HepG2 (cell line): ENCODE measurements around the gene SQSTM1. TPM values are rescaled to one million over a fixed set of nuclear protein-coding genes. Genes with fewer than 3 reads are reported as not detected.

ENCODE experiments used
- ATAD3A ChIP-seq: sonication (generic); formaldehyde crosslinking; IDR thresholded peaks from 2 replicates; pipeline ENCODE4 v1.4.0; 2020; ENCODE audit warnings: missing genetic modification reagents
- HHEX ChIP-seq: IDR thresholded peaks from 2 replicates; pipeline ENCODE4 v1.6.1; 2016; ENCODE audit warnings: control low read depth
- KDM1A ChIP-seq: IDR thresholded peaks from 2 replicates; pipeline ENCODE4 v1.6.1; 2016; ENCODE audit warnings: missing compliant biosample characterization
- KDM3A ChIP-seq: IDR thresholded peaks from 2 replicates; pipeline ENCODE4 v1.6.1; 2018; ENCODE audit warnings: low read depth, missing compliant biosample characterization
- KDM5A ChIP-seq: fragments of 200-600 bp; sonication (generic); IDR thresholded peaks from 2 replicates; pipeline ENCODE4 v1.7.0; 2018; ENCODE audit warnings: antibody characterized with exemption, mild to moderate bottlenecking, low read length, borderline replicate concordance
- MLLT10 ChIP-seq: sonication (generic); formaldehyde crosslinking; IDR thresholded peaks from 2 replicates; pipeline ENCODE4 v1.4.0; 2020; ENCODE audit warnings: missing genetic modification reagents
- RORA ChIP-seq: sonication (generic); formaldehyde crosslinking; IDR thresholded peaks from 2 replicates; pipeline ENCODE4 v1.5.0; 2020; ENCODE audit warnings: mild to moderate bottlenecking, missing genetic modification reagents, moderate library complexity
- SMAD1 ChIP-seq: sonication (generic); formaldehyde crosslinking; IDR thresholded peaks from 2 replicates; pipeline ENCODE4 v1.4.0; 2020; ENCODE audit warnings: missing genetic modification reagents, low read depth, mild to moderate bottlenecking, borderline replicate concordance
- SRSF1 ChIP-seq: fragments of 200-400 bp; formaldehyde crosslinking; optimal IDR thresholded peaks from 2 replicates; pipeline ENCODE3; 2017; ENCODE audit warnings: mild to moderate bottlenecking, low read depth, low read length, moderate library complexity
- ZNF333 ChIP-seq: sonication (generic); formaldehyde crosslinking; IDR thresholded peaks from 2 replicates; pipeline ENCODE4 v1.4.0; 2020; ENCODE audit warnings: mild to moderate bottlenecking, missing genetic modification reagents, borderline replicate concordance
- ZNF670 ChIP-seq: sonication (generic); formaldehyde crosslinking; IDR thresholded peaks from 2 replicates; pipeline ENCODE4 v1.8.0; 2022; ENCODE audit warnings: mild to moderate bottlenecking, missing genetic modification reagents, borderline replicate concordance
- ZNF777 ChIP-seq: sonication (generic); formaldehyde crosslinking; IDR thresholded peaks from 2 replicates; pipeline ENCODE4 v1.4.0; 2020; ENCODE audit warnings: missing genetic modification reagents
- ZNF83 ChIP-seq: sonication (generic); formaldehyde crosslinking; IDR thresholded peaks from 2 replicates; pipeline ENCODE4 v1.4.0; 2020; ENCODE audit warnings: missing genetic modification reagents, mild to moderate bottlenecking, borderline replicate concordance
- polyA plus RNA-seq, 8 experiments: library from polyadenylated mRNA; depleted of rRNA in 3 of 8; stranded (reverse) in 7 of 8; unstranded in 1 of 8; fragments of >200 nt; fragmentation: Illumina TruSeq in 4 of 8; extraction: Trizol in 4 of 8; gene quantifications; 2 replicates each; pipeline versions ENCODE4 v1.2.1 to v1.2.3, GENCODE V29; 2011 to 2016; ENCODE audit warnings: low read depth in 4 of 8, missing spikeins in 1 of 8, mixed read lengths in 1 of 8; ENCODE audit not compliant: insufficient read depth in 1 of 8
- total RNA-seq, 5 experiments: library from RNA; depleted of rRNA; stranded (reverse); fragments of >200 nt; fragmentation: Illumina TruSeq; extraction: Trizol; gene quantifications; 2 replicates each; pipeline ENCODE4 v1.2.3, GENCODE V29; 2016; ENCODE audit warnings: low read depth in 1 of 5
- TF ChIP-seq, protein P1 (sequence below): sonication (generic); formaldehyde crosslinking; IDR thresholded peaks from 2 replicates; pipeline ENCODE4 v1.5.0; 2020; ENCODE audit warnings: mild to moderate bottlenecking, missing genetic modification reagents, borderline replicate concordance
- TF ChIP-seq, protein P2 (sequence below): sonication (generic); formaldehyde crosslinking; IDR thresholded peaks from 2 replicates; pipeline ENCODE4 v1.5.0; 2020; ENCODE audit warnings: mild to moderate bottlenecking, low read depth, missing genetic modification reagents, borderline replicate concordance
- TF ChIP-seq, protein P3 (sequence below): sonication (generic); formaldehyde crosslinking; IDR thresholded peaks from 2 replicates; pipeline ENCODE4 v1.5.0; 2020; ENCODE audit warnings: missing genetic modification reagents
- TF ChIP-seq, protein P4 (sequence below): sonication (generic); formaldehyde crosslinking; IDR thresholded peaks from 2 replicates; pipeline ENCODE4 v1.4.0; 2020; ENCODE audit warnings: mild to moderate bottlenecking, missing genetic modification reagents

The SQSTM1 gene
- total and polyA plus RNA-seq, 2 of the 13 experiments (the other 11 are each of a cell fraction or from before 2014, with no cell fraction given) = 90.9 to 160 TPM

DNA sequence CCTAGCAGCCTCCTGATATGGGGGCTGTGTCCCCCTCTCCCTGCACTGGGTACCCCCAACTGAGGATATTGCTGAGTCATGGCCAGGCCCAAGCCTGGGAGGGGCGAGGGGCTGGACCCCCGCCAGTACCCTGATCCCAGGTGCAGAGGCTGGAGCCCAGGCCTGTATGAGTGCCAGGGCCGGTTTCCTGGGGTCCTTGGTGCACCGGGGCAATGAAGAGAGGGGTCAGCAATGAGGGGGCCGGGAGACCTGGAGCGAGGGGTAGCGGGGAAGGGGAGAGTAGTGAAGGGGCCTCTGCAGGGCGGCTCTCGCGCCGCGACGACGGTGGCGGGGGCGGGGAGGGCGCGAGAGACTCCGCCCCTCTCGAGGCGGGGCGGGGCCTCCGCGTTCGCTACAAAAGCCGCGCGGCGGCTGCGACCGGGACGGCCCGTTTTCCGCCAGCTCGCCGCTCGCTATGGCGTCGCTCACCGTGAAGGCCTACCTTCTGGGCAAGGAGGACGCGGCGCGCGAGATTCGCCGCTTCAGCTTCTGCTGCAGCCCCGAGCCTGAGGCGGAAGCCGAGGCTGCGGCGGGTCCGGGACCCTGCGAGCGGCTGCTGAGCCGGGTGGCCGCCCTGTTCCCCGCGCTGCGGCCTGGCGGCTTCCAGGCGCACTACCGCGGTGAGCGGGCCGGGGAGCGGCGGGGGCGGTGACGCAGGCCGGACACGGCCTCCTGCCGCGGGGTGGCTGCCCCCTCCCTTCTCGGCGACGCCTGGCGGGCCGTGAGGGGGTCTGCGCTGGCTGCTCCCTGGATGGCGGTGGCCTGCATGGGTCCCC is at the start of gene SQSTM1 (continued):
- TF ChIP-seq ZNF333 (peak; percentile 62; the same call in 1 of the 2 replicates), ATAD3A (no peak), SMAD1 (no peak; the same call in 1 of the 2 replicates), ZNF83 (CRISPR knock-in tag) (no peak), RORA (no peak), HHEX (CRISPR knock-in tag) (no peak), ZNF670 (CRISPR knock-in tag) (no peak; the same call in 1 of the 2 replicates), ZNF777 (CRISPR knock-in tag) (no peak; the same call in 1 of the 2 replicates), KDM3A (CRISPR knock-in tag) (peak; percentile 77; the same call in 1 of the 2 replicates), KDM1A (no peak), MLLT10 (CRISPR knock-in tag) (no peak), KDM5A (no peak), SRSF1 (peak; percentile 3)
- TF ChIP-seq, protein P1, sequence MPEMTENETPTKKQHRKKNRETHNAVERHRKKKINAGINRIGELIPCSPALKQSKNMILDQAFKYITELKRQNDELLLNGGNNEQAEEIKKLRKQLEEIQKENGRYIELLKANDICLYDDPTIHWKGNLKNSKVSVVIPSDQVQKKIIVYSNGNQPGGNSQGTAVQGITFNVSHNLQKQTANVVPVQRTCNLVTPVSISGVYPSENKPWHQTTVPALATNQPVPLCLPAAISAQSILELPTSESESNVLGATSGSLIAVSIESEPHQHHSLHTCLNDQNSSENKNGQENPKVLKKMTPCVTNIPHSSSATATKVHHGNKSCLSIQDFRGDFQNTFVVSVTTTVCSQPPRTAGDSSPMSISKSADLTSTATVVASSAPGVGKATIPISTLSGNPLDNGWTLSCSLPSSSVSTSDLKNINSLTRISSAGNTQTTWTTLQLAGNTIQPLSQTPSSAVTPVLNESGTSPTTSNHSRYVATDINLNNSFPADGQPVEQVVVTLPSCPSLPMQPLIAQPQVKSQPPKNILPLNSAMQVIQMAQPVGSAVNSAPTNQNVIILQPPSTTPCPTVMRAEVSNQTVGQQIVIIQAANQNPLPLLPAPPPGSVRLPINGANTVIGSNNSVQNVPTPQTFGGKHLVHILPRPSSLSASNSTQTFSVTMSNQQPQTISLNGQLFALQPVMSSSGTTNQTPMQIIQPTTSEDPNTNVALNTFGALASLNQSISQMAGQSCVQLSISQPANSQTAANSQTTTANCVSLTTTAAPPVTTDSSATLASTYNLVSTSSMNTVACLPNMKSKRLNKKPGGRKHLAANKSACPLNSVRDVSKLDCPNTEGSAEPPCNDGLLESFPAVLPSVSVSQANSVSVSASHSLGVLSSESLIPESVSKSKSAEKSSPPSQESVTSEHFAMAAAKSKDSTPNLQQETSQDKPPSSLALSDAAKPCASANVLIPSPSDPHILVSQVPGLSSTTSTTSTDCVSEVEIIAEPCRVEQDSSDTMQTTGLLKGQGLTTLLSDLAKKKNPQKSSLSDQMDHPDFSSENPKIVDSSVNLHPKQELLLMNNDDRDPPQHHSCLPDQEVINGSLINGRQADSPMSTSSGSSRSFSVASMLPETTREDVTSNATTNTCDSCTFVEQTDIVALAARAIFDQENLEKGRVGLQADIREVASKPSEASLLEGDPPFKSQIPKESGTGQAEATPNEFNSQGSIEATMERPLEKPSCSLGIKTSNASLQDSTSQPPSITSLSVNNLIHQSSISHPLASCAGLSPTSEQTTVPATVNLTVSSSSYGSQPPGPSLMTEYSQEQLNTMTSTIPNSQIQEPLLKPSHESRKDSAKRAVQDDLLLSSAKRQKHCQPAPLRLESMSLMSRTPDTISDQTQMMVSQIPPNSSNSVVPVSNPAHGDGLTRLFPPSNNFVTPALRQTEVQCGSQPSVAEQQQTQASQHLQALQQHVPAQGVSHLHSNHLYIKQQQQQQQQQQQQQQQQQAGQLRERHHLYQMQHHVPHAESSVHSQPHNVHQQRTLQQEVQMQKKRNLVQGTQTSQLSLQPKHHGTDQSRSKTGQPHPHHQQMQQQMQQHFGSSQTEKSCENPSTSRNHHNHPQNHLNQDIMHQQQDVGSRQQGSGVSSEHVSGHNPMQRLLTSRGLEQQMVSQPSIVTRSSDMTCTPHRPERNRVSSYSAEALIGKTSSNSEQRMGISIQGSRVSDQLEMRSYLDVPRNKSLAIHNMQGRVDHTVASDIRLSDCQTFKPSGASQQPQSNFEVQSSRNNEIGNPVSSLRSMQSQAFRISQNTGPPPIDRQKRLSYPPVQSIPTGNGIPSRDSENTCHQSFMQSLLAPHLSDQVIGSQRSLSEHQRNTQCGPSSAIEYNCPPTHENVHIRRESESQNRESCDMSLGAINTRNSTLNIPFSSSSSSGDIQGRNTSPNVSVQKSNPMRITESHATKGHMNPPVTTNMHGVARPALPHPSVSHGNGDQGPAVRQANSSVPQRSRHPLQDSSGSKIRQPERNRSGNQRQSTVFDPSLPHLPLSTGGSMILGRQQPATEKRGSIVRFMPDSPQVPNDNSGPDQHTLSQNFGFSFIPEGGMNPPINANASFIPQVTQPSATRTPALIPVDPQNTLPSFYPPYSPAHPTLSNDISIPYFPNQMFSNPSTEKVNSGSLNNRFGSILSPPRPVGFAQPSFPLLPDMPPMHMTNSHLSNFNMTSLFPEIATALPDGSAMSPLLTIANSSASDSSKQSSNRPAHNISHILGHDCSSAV = no peak
- TF ChIP-seq, protein P2, sequence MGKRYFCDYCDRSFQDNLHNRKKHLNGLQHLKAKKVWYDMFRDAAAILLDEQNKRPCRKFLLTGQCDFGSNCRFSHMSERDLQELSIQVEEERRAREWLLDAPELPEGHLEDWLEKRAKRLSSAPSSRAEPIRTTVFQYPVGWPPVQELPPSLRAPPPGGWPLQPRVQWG (CRISPR knock-in tag) = no peak; the same call in 1 of the 2 replicates
- TF ChIP-seq, protein P3, sequence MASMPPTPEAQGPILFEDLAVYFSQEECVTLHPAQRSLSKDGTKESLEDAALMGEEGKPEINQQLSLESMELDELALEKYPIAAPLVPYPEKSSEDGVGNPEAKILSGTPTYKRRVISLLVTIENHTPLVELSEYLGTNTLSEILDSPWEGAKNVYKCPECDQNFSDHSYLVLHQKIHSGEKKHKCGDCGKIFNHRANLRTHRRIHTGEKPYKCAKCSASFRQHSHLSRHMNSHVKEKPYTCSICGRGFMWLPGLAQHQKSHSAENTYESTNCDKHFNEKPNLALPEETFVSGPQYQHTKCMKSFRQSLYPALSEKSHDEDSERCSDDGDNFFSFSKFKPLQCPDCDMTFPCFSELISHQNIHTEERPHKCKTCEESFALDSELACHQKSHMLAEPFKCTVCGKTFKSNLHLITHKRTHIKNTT (CRISPR knock-in tag) = no peak
- TF ChIP-seq, protein P4, sequence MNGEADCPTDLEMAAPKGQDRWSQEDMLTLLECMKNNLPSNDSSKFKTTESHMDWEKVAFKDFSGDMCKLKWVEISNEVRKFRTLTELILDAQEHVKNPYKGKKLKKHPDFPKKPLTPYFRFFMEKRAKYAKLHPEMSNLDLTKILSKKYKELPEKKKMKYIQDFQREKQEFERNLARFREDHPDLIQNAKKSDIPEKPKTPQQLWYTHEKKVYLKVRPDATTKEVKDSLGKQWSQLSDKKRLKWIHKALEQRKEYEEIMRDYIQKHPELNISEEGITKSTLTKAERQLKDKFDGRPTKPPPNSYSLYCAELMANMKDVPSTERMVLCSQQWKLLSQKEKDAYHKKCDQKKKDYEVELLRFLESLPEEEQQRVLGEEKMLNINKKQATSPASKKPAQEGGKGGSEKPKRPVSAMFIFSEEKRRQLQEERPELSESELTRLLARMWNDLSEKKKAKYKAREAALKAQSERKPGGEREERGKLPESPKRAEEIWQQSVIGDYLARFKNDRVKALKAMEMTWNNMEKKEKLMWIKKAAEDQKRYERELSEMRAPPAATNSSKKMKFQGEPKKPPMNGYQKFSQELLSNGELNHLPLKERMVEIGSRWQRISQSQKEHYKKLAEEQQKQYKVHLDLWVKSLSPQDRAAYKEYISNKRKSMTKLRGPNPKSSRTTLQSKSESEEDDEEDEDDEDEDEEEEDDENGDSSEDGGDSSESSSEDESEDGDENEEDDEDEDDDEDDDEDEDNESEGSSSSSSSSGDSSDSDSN (CRISPR knock-in tag) = peak; percentile 71; the same call in 1 of the 2 replicates
